ENCODE data around the gene ZNF175. TPM values are rescaled to one million over a fixed set of nuclear protein-coding genes. Genes with fewer than 3 reads are reported as not detected.

Gene ZNF175
- total and polyA plus RNA-seq, 3 experiments from 2014 or later = 3.2 to 11.6 (median 10.0) TPM

DNA sequence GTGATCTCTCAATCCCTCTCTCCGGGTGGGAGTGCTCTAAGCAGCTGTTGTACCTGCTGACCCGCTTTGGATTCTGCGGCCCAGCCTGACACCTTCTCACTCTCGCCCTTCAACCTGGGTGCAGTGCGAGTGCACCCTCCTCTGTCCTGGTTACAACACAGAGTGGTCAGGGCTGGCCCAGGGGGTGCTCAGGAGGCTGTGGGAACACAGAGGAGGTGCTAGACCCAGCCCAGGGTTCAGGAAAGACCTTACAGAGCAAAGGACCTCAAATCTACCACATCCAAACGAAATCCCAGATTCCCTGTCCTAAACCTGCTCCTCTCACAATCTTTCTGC, 23.7 kb downstream of the ZNF175 start:
- Histone ChIP-seq H3K27me3 (ENCODE audit: insufficient read depth, low read length, poor library complexity, severe bottlenecking) (no peaks in the 10 kb centered on the region), H3K4me1 (ENCODE audit: insufficient read depth, low read length) (peaks cover 15% of the 10 kb centered on the region), H3K27ac (ENCODE audit: low read depth, low read length) (no peak overlapping the region), H3K36me3 (ENCODE audit: insufficient read depth, low read length) (no peaks in the 10 kb centered on the region), H3K4me3 (ENCODE audit: low read length) (peak overlapping the region; percentile 94), H3K9me3 (ENCODE audit: low read length) (no peaks in the 10 kb centered on the region)
- DNase-seq = no peak
- ChIA-PET POLR2A (interaction anchor here (0.9 kb wide), 1 partner anchor 24 kb away, joined by 3 read pairs; the partner anchor contains the start of gene ZNF175), CTCF (no interaction called here)
- Mint-ChIP-seq H3K27ac (peak overlapping the region in 7 of 8 donors; percentile 59 to 96 (median 83)), H3K36me3 (peaks cover 0 to 18% (median 3%) of the 10 kb centered on the region in 3 donors), H3K4me3 (peak overlapping the region; percentile 92 to 98 (median 93)), H3K27me3 (peaks cover 10 to 20% of the 10 kb centered on the region in 2 donors), H3K9me3 (peaks cover 0 to 10% (median under 1%) of the 10 kb centered on the region in 5 donors), H3K4me1 (peaks cover 21 to 28% (median 26%) of the 10 kb centered on the region in 3 donors)

DNA sequence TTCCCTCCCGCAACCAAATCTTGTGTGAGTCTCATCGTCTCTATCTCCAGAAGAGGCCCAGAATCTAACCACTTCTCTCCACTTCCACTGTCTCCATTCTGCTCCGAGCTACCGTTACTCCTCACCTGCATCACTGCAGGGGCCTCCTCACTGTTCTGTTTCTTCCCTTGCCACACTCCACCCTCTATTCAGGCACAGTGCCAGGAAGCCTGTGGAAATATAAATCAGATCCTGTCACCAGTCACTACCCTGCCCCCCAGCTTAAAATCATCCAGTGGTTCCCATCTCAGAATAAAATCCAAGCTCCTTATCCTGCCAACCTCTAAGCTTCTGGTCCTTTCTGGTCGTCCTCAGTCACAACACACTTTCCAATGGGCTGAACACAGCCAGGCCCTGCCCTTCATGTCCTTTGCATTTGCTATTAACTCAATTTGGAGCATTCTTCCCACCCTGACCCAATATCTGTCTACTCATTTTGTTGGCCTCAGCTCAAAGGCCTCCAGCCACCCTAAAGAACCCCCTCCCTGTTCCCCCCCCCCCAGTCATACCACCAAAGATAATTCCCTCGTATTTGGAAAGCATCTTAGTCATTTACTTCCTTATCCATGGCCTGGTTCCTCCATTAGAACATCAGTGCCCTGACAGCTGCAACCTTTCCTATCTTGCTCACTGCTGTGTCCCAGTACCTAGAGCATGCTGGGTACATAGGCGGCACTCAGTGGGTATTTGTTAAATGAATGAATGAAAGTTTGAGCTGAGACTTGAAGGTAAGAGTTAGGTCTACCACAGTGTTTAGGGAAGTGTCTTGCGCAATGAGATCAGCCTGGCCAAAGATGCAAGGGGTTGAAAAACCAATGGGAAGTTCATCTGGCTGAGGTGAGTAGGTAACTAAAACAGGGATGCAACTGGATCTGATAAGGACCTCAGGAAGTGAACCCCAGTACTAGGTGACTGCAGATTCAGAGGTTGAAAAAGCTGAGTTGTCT, 24.4 kb downstream of the ZNF175 start:
- Mint-ChIP-seq H3K27ac (peak overlapping the region in 5 of 8 donors; percentile 38 to 72 (median 55)), H3K4me1 (peaks cover 21 to 29% (median 28%) of the 10 kb centered on the region in 3 donors), H3K27me3 (peaks cover 16 to 27% of the 10 kb centered on the region in 2 donors), H3K4me3 (peak overlapping the region; percentile 92 to 98 (median 93)), H3K9me3 (peaks cover 0 to 8% (median 0%) of the 10 kb centered on the region in 5 donors), H3K36me3 (peaks cover 0 to 23% (median 3%) of the 10 kb centered on the region in 3 donors)
- POLR2A ChIA-PET = interaction anchor here (0.5 kb wide), 1 partner anchor 1824 kb away, joined by 6 read pairs; no protein-coding TSS in a partner anchor
- H3K9me3 ChIP-seq (ENCODE audit: low read length) = no peaks in the 10 kb centered on the region
- H3K27me3 ChIP-seq (ENCODE audit: insufficient read depth, low read length, poor library complexity, severe bottlenecking) = no peaks in the 10 kb centered on the region
- H3K4me3 ChIP-seq (ENCODE audit: low read length) = no peak overlapping the region
- CTCF ChIA-PET = no interaction called here
- H3K4me1 ChIP-seq (ENCODE audit: insufficient read depth, low read length) = peaks cover 15% of the 10 kb centered on the region
- DNase-seq = no peak
- H3K27ac ChIP-seq (ENCODE audit: low read depth, low read length) = no peak overlapping the region
- H3K36me3 ChIP-seq (ENCODE audit: insufficient read depth, low read length) = no peaks in the 10 kb centered on the region

DNA sequence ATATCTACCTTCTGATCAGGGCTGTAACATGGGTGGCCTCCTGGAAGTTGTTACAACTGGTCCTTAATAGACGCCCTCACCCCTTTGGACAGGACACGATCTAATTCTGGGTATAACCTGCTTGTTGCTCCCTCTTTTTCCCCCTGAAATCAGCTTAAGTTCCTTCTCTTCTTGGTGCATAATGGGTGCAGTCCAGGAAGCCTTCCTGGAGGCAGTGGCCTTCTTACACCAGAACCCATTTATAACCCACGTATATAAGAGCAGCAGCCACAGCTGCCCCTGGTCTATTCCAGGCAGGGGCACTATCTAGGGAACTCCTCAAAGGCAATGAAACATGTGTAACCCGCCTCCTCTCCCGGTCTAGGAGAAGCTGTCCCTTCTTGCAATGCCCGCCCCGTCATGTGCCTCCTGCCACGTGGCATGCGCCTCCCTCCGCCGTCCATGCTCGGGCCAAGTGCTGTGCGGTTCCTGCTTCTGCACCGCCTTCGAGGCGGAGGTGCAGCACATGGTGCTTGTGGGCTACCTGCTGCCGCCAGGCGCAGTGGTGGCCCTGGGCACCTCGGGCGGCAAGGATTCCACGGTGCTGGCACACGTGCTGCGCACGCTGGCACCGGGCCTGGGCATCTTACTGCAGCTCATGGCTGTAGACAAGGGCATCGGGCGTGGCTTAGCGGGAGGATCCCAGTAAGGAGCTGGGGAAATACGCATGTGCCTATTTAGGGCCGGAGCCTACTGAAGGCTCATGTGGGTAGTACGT, 27.3 kb downstream of the ZNF175 start:
- H3K27ac Mint-ChIP-seq = no peak overlapping the region
- Histone ChIP-seq H3K36me3 (ENCODE audit: insufficient read depth, low read length) (no peaks in the 10 kb centered on the region), H3K9me3 (ENCODE audit: low read length) (no peaks in the 10 kb centered on the region), H3K27me3 (ENCODE audit: insufficient read depth, low read length, poor library complexity, severe bottlenecking) (peaks cover 4% of the 10 kb centered on the region), H3K4me1 (ENCODE audit: insufficient read depth, low read length) (peaks cover 11% of the 10 kb centered on the region), H3K27ac (ENCODE audit: low read depth, low read length) (no peak overlapping the region), H3K4me3 (ENCODE audit: low read length) (no peak overlapping the region)
- peaks cover 33 to 47% of the 10 kb centered on the region in 2 donors for H3K27me3 Mint-ChIP-seq
- H3K4me1 Mint-ChIP-seq = peaks cover 20 to 29% (median 28%) of the 10 kb centered on the region in 3 donors
- H3K4me3 Mint-ChIP-seq = peak overlapping the region in 1 of 7 donors; percentile 69
- ChIA-PET POLR2A (no interaction called here), CTCF (no interaction called here)
- DNase-seq = no peak
- H3K9me3 Mint-ChIP-seq = peaks cover 0 to 4% (median 0%) of the 10 kb centered on the region in 5 donors
- peaks cover 0 to 34% (median 3%) of the 10 kb centered on the region in 3 donors for H3K36me3 Mint-ChIP-seq

DNA sequence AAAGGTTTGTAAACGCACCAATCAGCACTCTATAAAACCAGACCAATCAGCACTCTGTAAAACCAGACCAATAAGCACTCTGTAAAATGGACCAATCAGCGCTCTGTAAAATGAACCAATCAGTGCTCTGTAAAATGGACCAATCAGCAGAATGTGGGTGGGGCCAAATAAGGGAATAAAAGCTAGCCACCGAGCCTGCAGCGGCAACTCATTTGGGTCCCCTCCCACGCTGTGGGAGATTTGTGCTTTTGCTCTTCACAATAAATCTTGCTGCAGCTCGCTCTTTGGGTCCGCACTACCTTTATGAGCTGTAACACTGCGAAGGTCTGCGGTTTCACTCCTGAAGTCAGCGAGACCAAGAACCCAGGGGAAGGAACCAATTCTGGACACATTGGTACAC, 28.0 kb downstream of the ZNF175 start:
- POLR2A ChIA-PET = no interaction called here

DNA sequence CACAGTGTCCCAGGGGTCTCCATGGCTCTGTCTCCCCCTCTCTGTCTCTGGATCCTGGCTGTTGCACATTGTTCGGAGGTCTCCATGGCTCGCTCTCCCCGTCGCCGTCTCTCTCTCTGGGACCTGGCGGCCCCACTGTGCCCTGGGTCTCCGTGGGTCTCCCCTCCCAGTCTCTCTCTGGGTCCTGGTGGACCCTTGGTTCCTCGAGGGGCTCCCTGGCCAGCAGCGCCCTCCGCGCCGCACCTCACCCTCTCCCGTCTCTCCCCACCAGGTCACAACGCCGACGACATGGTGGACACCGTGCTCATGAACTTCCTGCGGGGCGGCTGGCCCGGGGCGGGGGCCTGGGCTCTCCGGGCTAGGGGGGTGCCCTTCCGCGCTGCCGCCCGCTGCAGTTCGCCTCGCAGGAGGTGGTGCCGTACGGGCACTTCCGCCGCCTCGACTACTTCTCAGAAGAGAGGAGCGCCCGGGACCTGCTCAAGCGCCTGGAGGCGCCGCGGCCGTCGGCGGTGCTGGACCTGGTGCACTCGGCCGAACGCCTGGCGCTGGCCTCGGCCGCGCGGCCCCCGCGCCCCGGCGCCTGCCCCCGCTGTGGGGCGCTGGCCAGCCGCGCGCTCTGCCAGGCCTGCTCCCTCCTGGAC, 30.0 kb downstream of the ZNF175 start:
- Histone ChIP-seq H3K4me1 (ENCODE audit: insufficient read depth, low read length) (no peaks in the 10 kb centered on the region), H3K27ac (ENCODE audit: low read depth, low read length) (no peak overlapping the region), H3K4me3 (ENCODE audit: low read length) (no peak overlapping the region), H3K9me3 (ENCODE audit: low read length) (no peaks in the 10 kb centered on the region), H3K27me3 (ENCODE audit: insufficient read depth, low read length, poor library complexity, severe bottlenecking) (peaks cover 4% of the 10 kb centered on the region), H3K36me3 (ENCODE audit: insufficient read depth, low read length) (no peaks in the 10 kb centered on the region)
- ChIA-PET POLR2A (no interaction called here), CTCF (no interaction called here)
- peaks cover 0 to 32% (median 0%) of the 10 kb centered on the region in 3 donors for H3K36me3 Mint-ChIP-seq
- H3K4me3 Mint-ChIP-seq = peak overlapping the region in 2 of 7 donors; percentile 28 to 39
- peaks cover 33 to 48% of the 10 kb centered on the region in 2 donors for H3K27me3 Mint-ChIP-seq
- DNase-seq = peak in 2 of 5 donors; percentile 9 to 11
- peaks cover 0 to 2% (median 0%) of the 10 kb centered on the region in 5 donors for H3K9me3 Mint-ChIP-seq
- H3K4me1 Mint-ChIP-seq = peaks cover 0 to 8% (median 7%) of the 10 kb centered on the region in 3 donors
- H3K27ac Mint-ChIP-seq = no peak overlapping the region

More for the DNA sequence above, 28.0 kb downstream of the ZNF175 start:
- Histone ChIP-seq H3K36me3 (ENCODE audit: insufficient read depth, low read length) (no peaks in the 10 kb centered on the region), H3K9me3 (ENCODE audit: low read length) (no peaks in the 10 kb centered on the region), H3K27me3 (ENCODE audit: insufficient read depth, low read length, poor library complexity, severe bottlenecking) (peaks cover 4% of the 10 kb centered on the region), H3K4me3 (ENCODE audit: low read length) (no peak overlapping the region), H3K27ac (ENCODE audit: low read depth, low read length) (no peak overlapping the region), H3K4me1 (ENCODE audit: insufficient read depth, low read length) (peaks cover 5% of the 10 kb centered on the region)
- DNase-seq = no peak
- Mint-ChIP-seq H3K4me3 (no peak overlapping the region), H3K36me3 (peaks cover 0 to 35% (median 2%) of the 10 kb centered on the region in 3 donors), H3K27me3 (peaks cover 33 to 47% of the 10 kb centered on the region in 2 donors), H3K4me1 (peaks cover 12 to 22% (median 20%) of the 10 kb centered on the region in 3 donors), H3K27ac (no peak overlapping the region), H3K9me3 (peaks cover 0 to 4% (median 0%) of the 10 kb centered on the region in 5 donors)
- CTCF ChIA-PET = no interaction called here

DNA sequence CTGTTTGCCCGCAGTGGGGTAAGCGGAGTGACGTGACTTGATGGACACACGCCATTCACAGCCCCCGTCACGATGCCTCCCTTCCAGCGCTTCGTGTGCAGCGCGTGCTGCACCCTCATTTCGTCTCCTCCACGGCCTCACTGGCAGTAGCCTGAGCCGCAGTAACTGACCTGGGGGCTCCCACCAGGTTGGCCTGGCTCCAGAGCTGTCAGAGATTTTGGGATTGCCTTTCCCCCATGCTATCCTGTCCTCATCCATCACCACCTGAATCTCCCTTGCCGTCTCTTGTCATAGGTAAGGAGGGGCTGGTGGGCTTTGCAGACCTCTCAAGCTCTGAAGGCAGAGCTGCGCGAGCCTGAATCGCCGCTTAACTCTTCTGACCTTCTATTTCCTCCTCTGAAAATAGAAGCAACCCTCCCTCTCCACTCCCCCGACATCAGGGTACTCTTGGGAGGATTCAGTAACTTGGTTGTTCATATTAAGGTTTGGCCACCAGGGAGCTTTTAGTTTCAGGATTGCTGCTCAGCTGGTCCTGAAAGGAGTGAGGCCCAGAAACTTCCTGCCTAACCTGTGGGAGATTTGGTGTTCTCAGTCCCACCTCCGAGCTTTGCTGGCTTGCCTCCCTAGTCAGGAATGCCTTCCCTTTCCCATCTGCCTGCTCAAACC, 31.2 kb downstream of the ZNF175 start:
- Histone ChIP-seq H3K4me3 (ENCODE audit: low read length) (no peak overlapping the region), H3K27ac (ENCODE audit: low read depth, low read length) (no peak overlapping the region), H3K36me3 (ENCODE audit: insufficient read depth, low read length) (no peaks in the 10 kb centered on the region), H3K27me3 (ENCODE audit: insufficient read depth, low read length, poor library complexity, severe bottlenecking) (peaks cover 4% of the 10 kb centered on the region), H3K9me3 (ENCODE audit: low read length) (no peaks in the 10 kb centered on the region), H3K4me1 (ENCODE audit: insufficient read depth, low read length) (no peaks in the 10 kb centered on the region)
- H3K36me3 Mint-ChIP-seq = peaks cover 0 to 26% (median under 1%) of the 10 kb centered on the region in 3 donors
- POLR2A ChIA-PET = no interaction called here
- no peak for DNase-seq
- CTCF ChIA-PET = no interaction called here
- H3K4me1 Mint-ChIP-seq = peaks cover 0 to 8% (median 3%) of the 10 kb centered on the region in 3 donors
- peaks cover 0 to 4% (median 1%) of the 10 kb centered on the region in 5 donors for H3K9me3 Mint-ChIP-seq
- no peak overlapping the region for H3K27ac Mint-ChIP-seq
- H3K27me3 Mint-ChIP-seq = peaks cover 25 to 42% of the 10 kb centered on the region in 2 donors
- H3K4me3 Mint-ChIP-seq = peak overlapping the region in 3 of 7 donors; percentile 35 to 53 (median 48)

DNA sequence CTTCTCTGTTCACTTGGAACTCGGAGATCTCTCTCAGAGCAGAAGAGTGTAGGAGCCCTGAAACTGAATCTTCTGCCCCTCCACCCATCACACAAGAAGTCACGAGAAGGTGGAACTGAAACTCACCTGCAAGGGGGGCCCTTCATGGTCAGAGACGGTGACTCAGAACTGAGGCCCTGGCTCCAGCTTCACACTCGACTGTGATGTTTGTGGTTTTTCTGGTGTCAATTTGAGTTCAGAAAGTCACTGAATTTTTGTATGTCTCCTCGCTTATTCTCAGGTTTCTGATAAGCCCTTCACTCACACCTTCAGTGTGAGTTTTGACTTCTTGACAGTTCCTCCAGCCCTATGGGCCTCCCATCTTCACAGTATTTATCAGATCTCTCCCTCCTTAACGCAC, 36.0 kb downstream of the ZNF175 start:
- Mint-ChIP-seq H3K36me3 (peaks cover 0 to 24% (median 2%) of the 10 kb centered on the region in 3 donors), H3K9me3 (peaks cover 0 to 19% (median 5%) of the 10 kb centered on the region in 5 donors), H3K27ac (no peak overlapping the region), H3K27me3 (peaks cover 15 to 36% of the 10 kb centered on the region in 2 donors), H3K4me3 (no peak overlapping the region), H3K4me1 (peaks cover 0 to 3% (median 0%) of the 10 kb centered on the region in 3 donors)
- CTCF ChIA-PET = no interaction called here
- POLR2A ChIA-PET = no interaction called here
- H3K27ac ChIP-seq (ENCODE audit: low read depth, low read length) = no peak overlapping the region
- DNase-seq = peak in 1 of 5 donors; percentile 6
- no peaks in the 10 kb centered on the region for H3K4me1 ChIP-seq (ENCODE audit: insufficient read depth, low read length)
- H3K36me3 ChIP-seq (ENCODE audit: insufficient read depth, low read length) = no peaks in the 10 kb centered on the region
- H3K9me3 ChIP-seq (ENCODE audit: low read length) = no peaks in the 10 kb centered on the region
- H3K4me3 ChIP-seq (ENCODE audit: low read length) = no peak overlapping the region
- no peaks in the 10 kb centered on the region for H3K27me3 ChIP-seq (ENCODE audit: insufficient read depth, low read length, poor library complexity, severe bottlenecking)

Data from CD8-positive, alpha-beta memory T cell (primary cell).